ENCODE data around the gene GBF1. TPM values are rescaled to one million over a fixed set of nuclear protein-coding genes. Genes with fewer than 3 reads are reported as not detected.

Gene GBF1
- total and polyA plus RNA-seq, 10 of the 15 experiments (the other 5 are each of a cell fraction or from before 2014, with no cell fraction given), result 0.82 to 42.0 (median 21.8) TPM

GRCh38 chr10:102241444-102242117 is 3.8 kb upstream of the GBF1 start, which contains the start of gene PITX3 (continued):
- TF ChIP-seq EP300 (IDR thresholded peaks at IDR 0.05; ENCODE audit: borderline replicate concordance in 1 of 2, control insufficient read depth in 1 of 2, low read depth in 2 of 2, low read length in 2 of 2) (no peak), PKNOX1 (IDR thresholded peaks at IDR 0.05) (peak; percentile 58)

DNA sequence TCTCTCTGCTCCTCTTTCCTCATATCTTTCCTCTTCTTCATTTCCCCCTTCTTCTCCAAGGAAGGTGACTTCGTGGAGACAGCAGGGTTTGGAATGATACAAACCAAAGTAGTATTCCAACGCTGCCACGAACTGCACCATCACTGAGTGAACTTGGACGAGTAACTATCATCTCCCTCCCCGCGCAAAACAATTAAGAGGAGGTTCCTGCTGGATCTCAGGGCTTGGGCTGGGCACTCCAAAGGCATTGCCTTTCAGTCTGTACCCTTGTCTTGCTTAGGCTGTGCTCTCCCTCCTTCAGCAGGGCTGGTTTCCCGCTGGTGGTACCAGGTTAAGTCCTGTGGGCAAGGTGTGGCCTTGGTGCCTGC is 3.2 kb upstream of the GBF1 start:
- ChIA-PET RAD21 (ENCODE audit: unreplicated experiment) (interaction anchor here (0.7 kb wide), 1 partner anchor 72 kb away, joined by 3 read pairs; no protein-coding TSS in a partner anchor), POLR2A (no interaction called here), SMC1A (ENCODE audit: uncharacterized antibody, unreplicated experiment) (no interaction called here), CTCF (no interaction called here)
- Histone ChIP-seq H3K4me2 (ENCODE audit: control insufficient read depth, insufficient read depth) (peak overlapping the region; percentile 85), H3K4me3 (peak overlapping the region; percentile 65; the same call in 1 of the 2 replicates), H3K9ac (ENCODE audit: control insufficient read depth, insufficient read depth, low read length) (no peak overlapping the region), H4K20me1 (ENCODE audit: control insufficient read depth, insufficient read depth) (no peaks in the 10 kb centered on the region), H2AFZ (ENCODE audit: control insufficient read depth, low read depth, low read length) (peak overlapping the region; percentile 85), H3K36me3 (ENCODE audit: control insufficient read depth in 2 of 2, insufficient read depth in 2 of 2, low read length in 1 of 2) (no peaks in the 10 kb centered on the region), H3K27me3 (replicated peaks in 1 of 2; ENCODE audit: control insufficient read depth in 2 of 2, insufficient read depth in 2 of 2, low read length in 1 of 2) (peaks cover 8 to 15% of the 10 kb centered on the region in 2 experiments), H3K79me2 (ENCODE audit: control insufficient read depth, insufficient read depth, low read length) (peaks cover 18% of the 10 kb centered on the region), H3K27ac (ENCODE audit: control insufficient read depth, insufficient read depth) (no peak overlapping the region), H3K4me1 (ENCODE audit: control insufficient read depth, insufficient read depth, low read length) (peaks cover 4% of the 10 kb centered on the region; the same call in 1 of the 2 replicates), H3K9me3 (replicated peaks; ENCODE audit: control insufficient read depth, insufficient read depth, low read length) (no peaks in the 10 kb centered on the region)
- in situ Hi-C loops (cut with MboI) (no loop called here), intact Hi-C loops (cut with micrococcal nuclease; ENCODE audit: unreplicated experiment) (no loop called here)
- DNase-seq (ENCODE audit: low read depth, low spot score), result no peak
- no peak for FAIRE-seq
- WGBS (ENCODE audit: insufficient coverage, insufficient replicate concordance, low lambda C conversion rate, missing lambda C conversion rate), result 81% methylated on average over 7 of the region's 7 CpGs
- no TSS peak for BruUV-seq (replicated peaks)
- no peak for TF ChIP-seq STAT3 (IDR thresholded peaks at IDR 0.05; ENCODE audit: low read depth, low read length)
- TF ChIP-seq FOXK2 (IDR thresholded peaks at IDR 0.05), result no peak
- no peak for TF ChIP-seq NBN (IDR thresholded peaks at IDR 0.05)
- no peak for TF ChIP-seq RFX5 (IDR thresholded peaks at IDR 0.05; ENCODE audit: low read depth, low read length)
- no peak for TF ChIP-seq NR2C2 (IDR thresholded peaks at IDR 0.05; ENCODE audit: borderline replicate concordance, control insufficient read depth, insufficient read length, low read depth)
- no peak for TF ChIP-seq ATF7 (IDR thresholded peaks at IDR 0.05; ENCODE audit: low read depth)
- ATAC-seq, result no peak

Data from GM12878 (cell line).